T-helper 22 cell (primary cell): ENCODE data around the gene CATSPERD.

Source experiments
- DNase-seq: peaks from one replicate; pipeline ENCODE4 v3.0.0-alpha.2; 2020; ENCODE audit warnings: low read depth

CATSPERD gene

GRCh38 chr19:5806133-5806489, 85.7 kb downstream of the CATSPERD start:
- DNase-seq, result no peak

- DNase-seq, result no peak
These were observed 86.5 kb downstream of the CATSPERD start for GRCh38 chr19:5806905-5807304.

GRCh38 chr19:5808120-5808816, 87.8 kb downstream of the CATSPERD start:
- no peak for DNase-seq

- DNase-seq, result no peak
These were observed 88.6 kb downstream of the CATSPERD start for GRCh38 chr19:5809053-5809452.

- DNase-seq, result no peak
These were observed 89.0 kb downstream of the CATSPERD start for GRCh38 chr19:5809469-5809868.

GRCh38 chr19:5811117-5811516, 90.7 kb downstream of the CATSPERD start:
- no peak for DNase-seq

GRCh38 chr19:5814123-5814851, 93.8 kb downstream of the CATSPERD start:
- DNase-seq, result no peak

- no peak for DNase-seq
These were observed 94.4 kb downstream of the CATSPERD start for GRCh38 chr19:5814852-5815246.

- no peak for DNase-seq
These were observed 96.8 kb downstream of the CATSPERD start for GRCh38 chr19:5817218-5817617.

GRCh38 chr19:5818594-5818993, 98.2 kb downstream of the CATSPERD start:
- DNase-seq, result no peak

GRCh38 chr19:5820785-5821184, 100.3 kb downstream of the CATSPERD start:
- DNase-seq, result no peak

- no peak for DNase-seq
These were observed 101.2 kb downstream of the CATSPERD start for GRCh38 chr19:5821521-5822180.

- no peak for DNase-seq
These were observed 101.9 kb downstream of the CATSPERD start for GRCh38 chr19:5822181-5822844.

GRCh38 chr19:5823579-5824281, 103.3 kb downstream of the CATSPERD start:
- DNase-seq, result no peak

GRCh38 chr19:5824751-5825150, 104.3 kb downstream of the CATSPERD start:
- DNase-seq, result no peak

- no peak for DNase-seq
These were observed 104.7 kb downstream of the CATSPERD start for GRCh38 chr19:5825178-5825577.

- no peak for DNase-seq
These were observed 106.3 kb downstream of the CATSPERD start for GRCh38 chr19:5826531-5827341.

- DNase-seq, result no peak
These were observed 107.0 kb downstream of the CATSPERD start for GRCh38 chr19:5827342-5827890.

GRCh38 chr19:5827891-5828660, 107.6 kb downstream of the CATSPERD start:
- DNase-seq, result peak; percentile 85
